NCI-H2107 treated with DMSO at 0.1 percent for 48 hours (cell line): ENCODE results near the gene ZNF177.

ENCODE experiments used
- DNase-seq: peaks from one replicate; lab custom pipeline; 2025; ENCODE audit not compliant: unreplicated experiment; lab: John Stamatoyannopoulos, UW

The ZNF177 gene

GRCh38 chr19:9427941-9428340 lies 65.1 kb downstream of the ZNF177 start:
- DNase-seq: no peak

DNA sequence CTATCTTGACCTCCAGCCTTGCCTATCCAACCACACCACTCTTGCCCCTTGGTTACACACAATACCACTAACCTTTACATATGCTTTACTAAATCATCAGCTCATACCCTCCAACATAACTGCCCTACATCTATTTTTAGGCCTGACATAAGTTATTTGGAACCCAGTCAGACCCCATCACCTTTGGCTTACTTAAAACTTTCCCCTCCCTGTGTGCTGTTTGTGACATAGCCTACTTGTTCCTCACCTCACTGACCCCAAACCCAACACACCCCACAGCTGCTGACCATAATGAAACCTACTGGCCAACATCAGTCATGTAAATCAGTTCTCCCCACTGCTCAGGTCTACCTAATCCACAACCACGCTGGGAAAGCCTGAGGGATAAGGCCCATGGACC lies 67.6 kb downstream of the ZNF177 start:
- no peak for DNase-seq

DNA sequence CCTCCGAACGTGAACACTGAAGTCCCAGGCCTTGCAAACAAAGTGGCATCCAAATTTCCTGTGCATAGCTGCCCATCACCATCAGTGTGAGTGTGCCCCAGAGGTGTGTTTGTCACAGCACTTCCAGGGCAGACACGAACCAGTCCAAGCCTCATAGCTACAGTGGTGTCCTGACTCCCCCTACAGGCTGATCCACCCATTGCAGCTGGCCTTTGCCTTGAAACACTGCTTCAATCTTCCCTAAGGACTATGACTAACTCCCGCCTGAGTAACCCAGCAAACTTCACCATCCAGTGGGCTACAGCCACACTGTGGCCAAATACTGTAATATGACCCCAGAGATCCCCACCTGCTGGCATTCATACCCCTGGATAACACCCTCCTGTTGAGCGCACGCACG lies 68.7 kb downstream of the ZNF177 start:
- no peak for DNase-seq
